NB4 (cell line): ENCODE measurements around the gene ARIH2.

Experiments used
- DNase-seq: peaks from one replicate; pipeline ENCODE4 v3.0.0; 2010; ENCODE audit warnings: low read depth
- H3K4me3 ChIP-seq: one replicate; pipeline ENCODE4 v1.5.1; 2011; ENCODE audit warnings: mild to moderate bottlenecking, low read depth, low read length, moderate library complexity
- MYC ChIP-seq: IDR thresholded peaks from 2 replicates; pipeline ENCODE4 v1.6.1; 2011; ENCODE audit warnings: low read depth, low read length
- POLR2A ChIP-seq: IDR thresholded peaks from 2 replicates; pipeline ENCODE4 v1.6.1; 2011; ENCODE audit warnings: mild to moderate bottlenecking; ENCODE audit not compliant: insufficient read length; ENCODE audit errors: extremely low read depth
- TF ChIP-seq, protein P1 (sequence below): IDR thresholded peaks from one replicate; pipeline ENCODE4 v1.5.1; 2012; ENCODE audit warnings: low read depth, low read length
- TF ChIP-seq, protein P2 (sequence below): IDR thresholded peaks from 2 replicates; pipeline ENCODE4 v1.6.1; 2011; ENCODE audit warnings: low read depth, low read length

The ARIH2 gene

GRCh38 chr3:48962939-48963338 is 44.3 kb downstream of the ARIH2 start:
- TF ChIP-seq, protein P1, sequence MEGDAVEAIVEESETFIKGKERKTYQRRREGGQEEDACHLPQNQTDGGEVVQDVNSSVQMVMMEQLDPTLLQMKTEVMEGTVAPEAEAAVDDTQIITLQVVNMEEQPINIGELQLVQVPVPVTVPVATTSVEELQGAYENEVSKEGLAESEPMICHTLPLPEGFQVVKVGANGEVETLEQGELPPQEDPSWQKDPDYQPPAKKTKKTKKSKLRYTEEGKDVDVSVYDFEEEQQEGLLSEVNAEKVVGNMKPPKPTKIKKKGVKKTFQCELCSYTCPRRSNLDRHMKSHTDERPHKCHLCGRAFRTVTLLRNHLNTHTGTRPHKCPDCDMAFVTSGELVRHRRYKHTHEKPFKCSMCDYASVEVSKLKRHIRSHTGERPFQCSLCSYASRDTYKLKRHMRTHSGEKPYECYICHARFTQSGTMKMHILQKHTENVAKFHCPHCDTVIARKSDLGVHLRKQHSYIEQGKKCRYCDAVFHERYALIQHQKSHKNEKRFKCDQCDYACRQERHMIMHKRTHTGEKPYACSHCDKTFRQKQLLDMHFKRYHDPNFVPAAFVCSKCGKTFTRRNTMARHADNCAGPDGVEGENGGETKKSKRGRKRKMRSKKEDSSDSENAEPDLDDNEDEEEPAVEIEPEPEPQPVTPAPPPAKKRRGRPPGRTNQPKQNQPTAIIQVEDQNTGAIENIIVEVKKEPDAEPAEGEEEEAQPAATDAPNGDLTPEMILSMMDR: no peak
- TF ChIP-seq POLR2A (no peak), MYC (no peak)
- TF ChIP-seq, protein P2, sequence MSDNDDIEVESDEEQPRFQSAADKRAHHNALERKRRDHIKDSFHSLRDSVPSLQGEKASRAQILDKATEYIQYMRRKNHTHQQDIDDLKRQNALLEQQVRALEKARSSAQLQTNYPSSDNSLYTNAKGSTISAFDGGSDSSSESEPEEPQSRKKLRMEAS: no peak
- no peak overlapping the region for H3K4me3 ChIP-seq
- no peak for DNase-seq

GRCh38 chr3:48963591-48963990 is 44.9 kb downstream of the ARIH2 start:
- TF ChIP-seq MYC (no peak), POLR2A (no peak)
- TF ChIP-seq, protein P2: no peak
- TF ChIP-seq, protein P1: no peak
- no peak overlapping the region for H3K4me3 ChIP-seq

GRCh38 chr3:48966367-48966766 is 47.7 kb downstream of the ARIH2 start:
- DNase-seq: no peak
- TF ChIP-seq MYC (no peak), POLR2A (no peak)
- TF ChIP-seq, protein P2: no peak
- TF ChIP-seq, protein P1: no peak
- no peak overlapping the region for H3K4me3 ChIP-seq

More at GRCh38 chr3:48963591-48963990, 44.9 kb downstream of the ARIH2 start:
- no peak for DNase-seq

DNA sequence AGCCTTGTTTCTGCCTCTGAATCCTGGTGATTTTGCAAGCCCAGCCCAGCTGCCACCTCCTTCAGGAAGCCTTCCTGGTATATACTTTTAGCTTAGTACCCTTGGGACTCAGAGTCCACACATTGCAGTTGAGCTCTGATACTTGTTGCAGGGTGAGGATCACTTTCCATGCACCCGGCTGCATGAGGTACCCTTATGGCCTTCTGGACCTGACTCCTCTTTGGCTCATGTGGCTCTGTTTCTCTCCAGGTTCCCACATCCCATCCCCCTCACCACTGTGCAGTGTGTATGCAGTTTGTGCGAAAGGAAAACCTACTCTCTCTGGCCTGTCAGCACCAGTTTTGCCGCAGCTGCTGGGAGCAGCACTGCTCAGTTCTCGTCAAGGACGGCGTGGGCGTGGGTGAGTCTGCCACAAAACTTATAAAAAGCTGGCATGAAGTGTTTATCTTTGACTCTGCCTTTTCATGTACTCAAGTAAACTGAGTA is 48.3 kb downstream of the ARIH2 start:
- TF ChIP-seq, protein P2: no peak
- TF ChIP-seq POLR2A (no peak), MYC (no peak)
- TF ChIP-seq, protein P1: no peak
- H3K4me3 ChIP-seq: no peak overlapping the region
- no peak for DNase-seq

DNA sequence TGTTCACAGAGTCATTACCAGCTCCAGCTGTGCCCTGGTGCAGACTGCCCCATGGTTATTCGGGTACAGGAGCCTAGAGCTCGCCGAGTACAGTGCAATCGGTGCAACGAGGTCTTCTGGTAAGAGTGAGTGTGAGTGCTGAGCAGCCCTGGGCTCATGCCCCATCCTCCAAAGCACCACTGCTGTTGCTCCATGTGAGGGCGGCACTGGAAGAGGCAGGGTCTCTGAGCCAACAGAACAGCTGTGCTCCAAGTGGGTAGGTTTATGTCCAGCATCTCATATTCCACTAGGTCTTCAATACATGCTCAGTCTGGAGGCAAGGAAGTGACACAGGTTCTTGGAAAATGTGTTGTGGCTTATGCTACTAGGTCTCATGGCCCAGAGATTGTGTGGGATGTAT is 51.9 kb downstream of the ARIH2 start:
- H3K4me3 ChIP-seq: no peak overlapping the region
- no peak for DNase-seq
- TF ChIP-seq MYC: no peak
- TF ChIP-seq, protein P2: no peak
- TF ChIP-seq, protein P1: no peak
- TF ChIP-seq POLR2A: no peak
